Tibial nerve (tissue), 3 donors: ENCODE results near the gene IFITM10.

Source experiments
- POLR2A ChIP-seq, 2 donors: fragments of 450-650 bp; IDR thresholded peaks; one replicate each; pipeline ENCODE4 v1.6.1; 2017; ENCODE audit warnings: antibody characterized with exemption in 2 of 2, mild to moderate bottlenecking in 2 of 2, moderate library complexity in 2 of 2
- TF ChIP-seq, protein P1 (sequence below), 5 experiments: fragments of 200-600 bp in 3 of 5; fragments of 450-650 bp in 2 of 5; sonication (generic) in 3 of 5; IDR thresholded peaks; one replicate each; pipeline ENCODE4 v1.5.1; 2016 to 2019; ENCODE audit warnings: antibody characterized with exemption in 5 of 5, mild to moderate bottlenecking in 3 of 5, moderate library complexity in 2 of 5

GRCh38 chr11:1793081-1793480 is 42.7 kb upstream of the IFITM10 start:
- TF ChIP-seq, protein P1, sequence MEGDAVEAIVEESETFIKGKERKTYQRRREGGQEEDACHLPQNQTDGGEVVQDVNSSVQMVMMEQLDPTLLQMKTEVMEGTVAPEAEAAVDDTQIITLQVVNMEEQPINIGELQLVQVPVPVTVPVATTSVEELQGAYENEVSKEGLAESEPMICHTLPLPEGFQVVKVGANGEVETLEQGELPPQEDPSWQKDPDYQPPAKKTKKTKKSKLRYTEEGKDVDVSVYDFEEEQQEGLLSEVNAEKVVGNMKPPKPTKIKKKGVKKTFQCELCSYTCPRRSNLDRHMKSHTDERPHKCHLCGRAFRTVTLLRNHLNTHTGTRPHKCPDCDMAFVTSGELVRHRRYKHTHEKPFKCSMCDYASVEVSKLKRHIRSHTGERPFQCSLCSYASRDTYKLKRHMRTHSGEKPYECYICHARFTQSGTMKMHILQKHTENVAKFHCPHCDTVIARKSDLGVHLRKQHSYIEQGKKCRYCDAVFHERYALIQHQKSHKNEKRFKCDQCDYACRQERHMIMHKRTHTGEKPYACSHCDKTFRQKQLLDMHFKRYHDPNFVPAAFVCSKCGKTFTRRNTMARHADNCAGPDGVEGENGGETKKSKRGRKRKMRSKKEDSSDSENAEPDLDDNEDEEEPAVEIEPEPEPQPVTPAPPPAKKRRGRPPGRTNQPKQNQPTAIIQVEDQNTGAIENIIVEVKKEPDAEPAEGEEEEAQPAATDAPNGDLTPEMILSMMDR (IDR thresholded peaks at IDR 0.05), result no peak
- no peak for TF ChIP-seq POLR2A (IDR thresholded peaks at IDR 0.05)
